ENCODE data around the gene ASCL2.

ASCL2 gene

GRCh38 chr11:2270322-2271076, at the start of gene ASCL2:
TSS of gene ASCL2 (minus strand) at chr11:2270588. CDS start at chr11:2270332, 256 bp downstream.
- H3K4me3 Mint-ChIP-seq: peak within 1 kb of the TSS in 2 of 3 experiments; percentile 64 to 65
- TF ChIP-seq CTCF (IDR thresholded peaks at IDR 0.05; ENCODE audit: unreplicated experiment in 3 of 3): no peak
- H3K36me3 Mint-ChIP-seq (ENCODE audit: low read depth): no peaks in the 10 kb centered on the region
- H3K9me3 Mint-ChIP-seq: peaks cover 2% of the 10 kb centered on the region
- H3K27ac Mint-ChIP-seq: no peak within 1 kb of the TSS
- H3K4me1 Mint-ChIP-seq: peaks cover 4% of the 10 kb centered on the region
- H3K27me3 Mint-ChIP-seq (ENCODE audit: low read depth): peaks cover 81% of the 10 kb centered on the region

GRCh38 chr11:2319791-2320472, 49.5 kb upstream of the ASCL2 start:
- H3K9me3 Mint-ChIP-seq: peaks cover 22% of the 10 kb centered on the region
- H3K4me3 Mint-ChIP-seq: no peak overlapping the region
- TF ChIP-seq CTCF (IDR thresholded peaks at IDR 0.05; ENCODE audit: unreplicated experiment in 3 of 3): no peak
- H3K27me3 Mint-ChIP-seq (ENCODE audit: low read depth): no peaks in the 10 kb centered on the region
- H3K27ac Mint-ChIP-seq: no peak overlapping the region
- H3K4me1 Mint-ChIP-seq: peaks cover 9% of the 10 kb centered on the region
- H3K36me3 Mint-ChIP-seq (ENCODE audit: low read depth): peaks cover 3% of the 10 kb centered on the region

GRCh38 chr11:2318707-2319106, 48.3 kb upstream of the ASCL2 start:
- H3K36me3 Mint-ChIP-seq (ENCODE audit: low read depth): peaks cover 3% of the 10 kb centered on the region
- H3K4me3 Mint-ChIP-seq: no peak overlapping the region
- H3K9me3 Mint-ChIP-seq: peaks cover 22% of the 10 kb centered on the region
- no peak for TF ChIP-seq CTCF (IDR thresholded peaks at IDR 0.05; ENCODE audit: unreplicated experiment in 3 of 3)
- H3K27me3 Mint-ChIP-seq (ENCODE audit: low read depth): no peaks in the 10 kb centered on the region
- H3K27ac Mint-ChIP-seq: peak overlapping the region in 1 of 3 experiments; percentile 72
- H3K4me1 Mint-ChIP-seq: peaks cover 13% of the 10 kb centered on the region

- H3K4me3 Mint-ChIP-seq: no peak overlapping the region
- no peak for TF ChIP-seq CTCF (IDR thresholded peaks at IDR 0.05; ENCODE audit: unreplicated experiment in 3 of 3)
- H3K27me3 Mint-ChIP-seq (ENCODE audit: low read depth): no peaks in the 10 kb centered on the region
- peaks cover 3% of the 10 kb centered on the region for H3K36me3 Mint-ChIP-seq (ENCODE audit: low read depth)
- H3K27ac Mint-ChIP-seq: peak overlapping the region in 2 of 3 experiments; percentile 36 to 72
- H3K4me1 Mint-ChIP-seq: peaks cover 13% of the 10 kb centered on the region
- H3K9me3 Mint-ChIP-seq: peaks cover 18% of the 10 kb centered on the region
Observed at GRCh38 chr11:2318123-2318522, 47.7 kb upstream of the ASCL2 start.

- H3K4me3 Mint-ChIP-seq: no peak overlapping the region
- peak overlapping the region in 2 of 3 experiments; percentile 66 to 72 for H3K27ac Mint-ChIP-seq
- H3K4me1 Mint-ChIP-seq: peaks cover 13% of the 10 kb centered on the region
- H3K36me3 Mint-ChIP-seq (ENCODE audit: low read depth): no peaks in the 10 kb centered on the region
- no peak for TF ChIP-seq CTCF (IDR thresholded peaks at IDR 0.05; ENCODE audit: unreplicated experiment in 3 of 3)
- H3K9me3 Mint-ChIP-seq: peaks cover 12% of the 10 kb centered on the region
- no peaks in the 10 kb centered on the region for H3K27me3 Mint-ChIP-seq (ENCODE audit: low read depth)
Observed at GRCh38 chr11:2317354-2318050, 47.1 kb upstream of the ASCL2 start.
